DMS 273 (cell line): ENCODE data around the gene RB1.
"Not testable (repeated sequence)": the region's sequence is repeated elsewhere in the genome, so short reads cannot be mapped to it uniquely, and the experiment has no call there.

Experiments
- DNase-seq: peaks from one replicate; lab custom pipeline; 2025; ENCODE audit not compliant: unreplicated experiment; lab: John Stamatoyannopoulos, UW

Gene RB1

GRCh38 chr13:48346583-48346982, 43.0 kb downstream of the RB1 start:
- no peak for DNase-seq

DNA sequence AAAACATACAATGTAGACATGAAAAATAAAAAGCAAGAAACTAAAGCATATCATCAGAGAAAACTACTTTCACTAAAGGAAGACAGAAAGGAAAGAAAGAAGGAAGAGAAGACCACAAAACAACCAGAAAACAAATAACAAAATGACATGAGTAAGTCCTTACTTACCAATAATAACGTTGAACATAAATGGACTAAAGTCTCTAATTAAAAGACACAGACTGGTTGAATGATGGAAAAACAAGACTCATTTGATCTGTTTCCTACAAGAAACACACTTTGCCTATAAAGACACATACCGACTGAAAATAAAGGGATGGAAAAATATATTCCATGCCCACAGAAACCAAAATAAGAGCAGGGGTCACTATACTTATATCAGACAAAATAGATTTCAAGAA, 46.0 kb downstream of the RB1 start:
- DNase-seq, result no peak

GRCh38 chr13:48353590-48353989, 50.0 kb downstream of the RB1 start:
- DNase-seq, result no peak

GRCh38 chr13:48355524-48355923, 52.0 kb downstream of the RB1 start:
- not testable (repeated sequence) for DNase-seq

DNA sequence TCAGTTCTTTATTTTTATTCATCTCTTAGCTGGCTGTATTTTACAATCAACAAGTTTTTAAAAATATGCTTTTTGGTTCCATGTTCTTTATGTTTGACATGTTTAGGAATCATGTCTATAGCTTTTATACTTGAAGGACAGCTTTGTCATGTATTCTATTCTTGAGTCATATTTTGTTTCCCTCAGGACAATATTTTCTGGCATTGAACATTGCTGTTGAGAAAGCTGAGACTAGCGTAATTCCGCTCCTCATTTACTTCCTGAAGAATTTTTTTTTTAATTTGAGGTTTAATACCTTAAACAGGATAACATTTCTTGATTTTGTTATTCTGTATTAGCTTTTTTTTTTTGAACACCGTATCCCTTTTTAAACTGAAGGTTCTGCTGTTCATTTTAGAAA, 53.2 kb downstream of the RB1 start:
- no peak for DNase-seq

- DNase-seq, result no peak
These were observed 66.4 kb downstream of the RB1 start for GRCh38 chr13:48369988-48370387.

DNA sequence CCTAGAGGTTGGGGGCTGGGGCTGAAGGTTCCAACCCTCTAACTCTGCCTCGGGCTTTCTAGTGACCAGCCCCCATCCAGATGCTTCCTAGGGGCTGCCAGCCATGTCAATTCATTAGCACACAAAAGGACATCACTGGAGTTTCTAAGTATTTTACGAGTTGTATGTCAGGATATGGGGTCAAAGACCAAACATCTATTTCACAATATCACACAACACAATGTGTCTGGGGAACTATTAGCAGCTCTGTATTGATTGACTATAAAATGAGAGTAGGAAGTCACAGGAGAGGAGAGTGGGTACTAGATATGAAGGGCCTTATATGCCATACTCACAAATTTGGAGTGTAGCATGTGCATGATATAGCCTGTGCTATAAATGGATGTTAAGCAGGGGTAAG, 67.3 kb downstream of the RB1 start:
- DNase-seq, result no peak

GRCh38 chr13:48377857-48378256, 74.3 kb downstream of the RB1 start:
- no peak for DNase-seq

GRCh38 chr13:48380581-48380980, 77.0 kb downstream of the RB1 start:
- no peak for DNase-seq

DNA sequence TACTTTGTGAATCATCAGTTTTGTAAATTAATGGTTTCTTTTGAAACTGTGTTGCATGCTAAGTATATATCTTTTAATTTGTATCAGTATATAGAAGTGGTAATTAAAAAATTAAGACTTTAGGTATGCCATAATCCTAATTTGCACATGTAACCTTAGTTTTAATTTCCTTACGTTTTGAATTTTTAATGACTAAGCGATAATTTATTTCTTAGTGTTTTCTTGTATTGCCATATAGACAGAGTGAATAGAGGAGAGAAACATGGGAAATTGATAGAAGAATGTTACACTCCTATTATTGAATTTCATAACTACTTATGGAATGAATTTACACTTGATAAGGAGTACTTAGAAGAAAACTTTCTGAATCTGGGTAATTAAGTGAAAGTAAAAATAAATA, 79.8 kb downstream of the RB1 start:
- no peak for DNase-seq

DNA sequence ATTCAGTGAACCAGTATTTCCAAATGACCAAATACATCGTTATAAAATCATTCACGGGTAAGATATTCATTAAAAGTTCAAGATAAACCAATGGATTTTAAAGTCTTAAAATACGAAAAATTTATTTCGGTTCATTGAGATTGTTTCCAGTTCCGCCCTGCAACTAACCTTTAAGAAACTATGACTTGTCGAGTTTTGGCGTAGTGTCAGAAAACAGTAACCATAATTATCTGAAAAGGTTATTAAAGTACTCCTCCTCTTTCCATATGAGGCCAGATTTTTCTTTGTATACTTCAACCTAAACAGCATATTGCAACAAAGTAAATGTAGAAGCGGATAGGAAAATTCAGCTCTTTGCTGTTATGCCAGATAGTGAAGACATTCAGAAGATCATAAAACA, 83.3 kb downstream of the RB1 start:
- no peak for DNase-seq

DNA sequence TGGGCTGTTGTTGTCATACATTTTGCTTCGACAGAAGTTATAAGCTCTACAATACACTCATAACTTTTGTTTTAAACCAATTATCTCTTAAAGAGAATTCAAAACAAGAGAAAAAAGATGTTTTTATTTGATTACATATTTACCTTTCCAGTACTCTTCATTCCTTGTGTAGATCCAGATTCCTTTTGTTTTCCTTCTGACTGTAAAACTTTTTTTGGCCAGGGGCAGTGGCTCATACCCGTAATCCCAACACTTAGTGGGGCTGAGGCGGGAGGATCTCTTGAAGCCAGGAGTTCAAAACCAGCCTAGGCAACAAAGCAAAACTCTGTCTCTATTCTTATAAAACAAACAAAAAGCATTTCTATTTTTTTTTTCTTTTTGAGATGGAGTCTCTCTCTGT, 87.7 kb downstream of the RB1 start:
- no peak for DNase-seq

DNA sequence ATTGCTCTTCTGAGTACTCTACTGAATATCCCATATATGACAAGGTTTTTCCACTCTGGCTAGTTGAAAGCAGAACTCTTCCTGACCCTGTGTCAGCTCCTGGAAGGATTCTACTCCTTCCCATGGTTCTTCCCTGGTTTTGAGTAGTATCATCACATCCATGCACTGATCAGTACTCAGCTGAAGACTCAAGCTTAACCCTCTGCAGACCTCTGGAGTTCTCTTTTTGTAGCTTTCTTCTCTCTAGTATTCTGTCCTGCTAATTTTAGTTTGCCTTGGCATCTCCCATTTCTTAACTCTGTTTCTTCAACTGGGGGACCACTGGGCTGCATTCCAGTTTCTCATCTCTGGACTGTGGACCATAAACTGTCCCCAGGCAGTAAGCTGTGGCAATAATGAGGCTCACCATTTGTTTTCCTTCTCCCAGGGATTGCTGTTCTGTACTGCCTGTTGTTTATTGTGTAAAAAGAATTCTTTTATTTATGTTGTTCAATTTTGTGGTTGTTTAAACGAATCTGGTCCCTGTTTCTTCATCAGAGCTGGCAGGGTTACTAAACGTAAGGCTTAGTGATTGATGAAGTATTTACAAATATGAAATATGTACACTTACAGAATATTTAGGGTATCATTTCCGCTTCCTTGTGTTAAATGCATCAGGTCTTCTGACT, 89.6 kb downstream of the RB1 start:
- DNase-seq, result no peak

GRCh38 chr13:48393698-48394085, 90.1 kb downstream of the RB1 start:
- no peak for DNase-seq

GRCh38 chr13:48397744-48398143, 94.2 kb downstream of the RB1 start:
- no peak for DNase-seq

DNA sequence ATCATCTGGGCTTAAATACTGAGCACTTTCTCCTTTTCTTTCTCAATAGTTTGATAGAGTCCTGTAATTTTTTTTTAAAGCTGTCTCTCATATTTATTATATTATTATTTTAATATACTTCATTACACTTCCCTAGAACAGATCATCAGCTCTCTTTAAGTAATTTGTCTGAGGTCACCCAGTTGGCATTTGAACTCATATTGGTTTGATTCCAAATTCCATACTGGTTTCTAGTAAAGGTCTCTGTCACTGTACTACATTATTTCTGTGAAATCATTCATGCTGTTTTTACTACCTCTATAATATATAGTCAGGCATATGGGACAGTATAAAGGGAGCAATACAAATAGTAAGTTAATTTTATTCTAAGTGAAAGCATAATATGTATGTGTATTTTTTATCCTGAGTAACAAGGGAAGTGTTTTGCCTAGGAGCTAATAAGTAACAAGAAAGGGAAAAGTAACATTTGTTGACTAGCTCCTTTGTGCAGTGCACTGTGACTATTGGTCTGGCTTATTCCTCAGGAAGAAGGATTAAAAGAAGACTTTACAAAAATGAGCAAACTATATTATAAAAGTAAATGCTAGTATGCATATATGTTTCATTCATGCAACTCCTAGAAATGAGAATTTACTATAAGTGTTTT, 95.0 kb downstream of the RB1 start:
- DNase-seq, result no peak

GRCh38 chr13:48400090-48400694, 96.6 kb downstream of the RB1 start:
- no peak for DNase-seq

DNA sequence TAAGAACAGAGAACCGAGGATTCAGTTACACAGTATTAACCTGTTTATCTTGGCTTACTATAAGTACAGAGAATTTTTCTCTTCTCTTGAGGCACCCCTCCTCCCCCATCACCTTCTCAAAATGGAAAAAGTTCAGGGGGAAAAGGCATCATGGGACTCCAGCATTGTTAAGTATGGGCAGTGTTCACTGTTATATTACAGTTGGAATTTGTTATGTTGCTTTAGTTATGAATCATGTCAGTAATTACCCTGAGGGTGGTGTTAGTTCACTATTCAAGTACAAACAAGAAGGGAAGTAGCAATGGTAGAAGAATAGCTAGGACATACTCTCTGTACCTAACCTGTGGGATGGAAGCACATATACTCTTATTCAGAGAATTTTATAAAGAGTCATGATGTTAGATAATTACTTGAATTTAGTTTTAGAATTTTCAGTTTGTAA, 97.3 kb downstream of the RB1 start:
- no peak for DNase-seq

DNA sequence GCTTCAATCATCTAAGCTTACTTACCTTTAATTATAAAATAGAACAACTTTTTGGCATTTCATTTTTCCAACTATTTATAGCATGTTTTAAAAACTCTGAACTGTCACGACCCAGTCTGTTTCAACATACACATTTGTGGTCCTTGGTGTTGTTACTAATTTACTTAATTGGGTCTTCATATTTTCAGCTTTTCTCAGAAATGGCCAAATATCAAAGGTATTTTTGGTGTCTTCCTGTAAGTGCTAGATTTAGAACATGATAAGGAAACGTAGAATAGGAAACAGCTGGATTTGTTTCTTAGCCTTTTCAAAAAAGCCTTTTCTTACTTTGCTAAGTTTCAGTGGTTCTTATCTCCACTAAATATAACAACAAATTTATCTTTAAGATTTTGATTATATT, 97.9 kb downstream of the RB1 start:
- DNase-seq, result no peak

- DNase-seq, result no peak
These were observed 98.9 kb downstream of the RB1 start for GRCh38 chr13:48402325-48402932.

DNA sequence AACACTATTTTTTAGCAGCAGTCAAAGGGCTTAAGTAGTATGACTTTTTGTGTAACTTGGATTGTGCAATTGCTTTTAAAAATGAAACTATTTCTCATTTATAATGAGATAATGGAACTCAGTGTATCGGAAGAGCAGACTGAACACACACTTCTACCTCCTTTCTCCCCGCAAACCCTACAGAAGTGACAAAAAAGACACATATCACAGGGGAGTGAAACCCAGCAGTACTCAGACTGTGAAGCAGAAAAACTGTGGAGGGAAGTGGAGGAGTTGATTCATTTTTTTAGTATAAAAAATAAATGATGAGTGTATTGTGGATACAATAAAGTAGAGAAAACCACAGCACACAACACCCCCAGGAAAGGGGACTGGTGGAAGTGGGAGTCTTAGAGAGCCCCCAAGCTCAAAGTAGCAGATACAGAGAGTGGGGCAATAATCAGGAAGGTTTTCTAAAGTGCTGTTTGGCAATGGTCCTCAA, 99.6 kb downstream of the RB1 start:
- no peak for DNase-seq

DNA sequence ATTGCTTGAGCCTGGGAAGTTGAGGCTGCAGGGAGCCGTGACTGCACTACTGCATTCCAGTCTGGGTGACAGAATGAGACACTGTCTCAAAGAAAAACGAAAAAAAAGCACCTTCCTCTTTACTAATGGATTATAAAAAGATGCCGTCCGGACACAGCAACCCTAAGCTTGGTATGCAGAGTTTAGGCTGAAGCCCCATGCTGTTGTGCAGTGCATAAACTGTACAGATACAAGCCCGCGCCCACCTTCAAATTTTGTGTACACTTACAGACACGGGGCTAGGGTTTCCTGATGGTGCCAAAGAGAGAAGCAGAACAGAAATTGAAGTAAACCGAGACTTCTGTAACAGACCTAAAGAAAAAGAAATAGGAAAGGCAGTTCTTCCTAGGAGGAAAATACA, 100.4 kb downstream of the RB1 start:
- DNase-seq, result no peak
